ENCODE measurements around the gene C10orf90.
"Not testable (repeated sequence)": the region's sequence is repeated elsewhere in the genome, so short reads cannot be mapped to it uniquely, and the experiment has no call there.

C10orf90 gene

DNA sequence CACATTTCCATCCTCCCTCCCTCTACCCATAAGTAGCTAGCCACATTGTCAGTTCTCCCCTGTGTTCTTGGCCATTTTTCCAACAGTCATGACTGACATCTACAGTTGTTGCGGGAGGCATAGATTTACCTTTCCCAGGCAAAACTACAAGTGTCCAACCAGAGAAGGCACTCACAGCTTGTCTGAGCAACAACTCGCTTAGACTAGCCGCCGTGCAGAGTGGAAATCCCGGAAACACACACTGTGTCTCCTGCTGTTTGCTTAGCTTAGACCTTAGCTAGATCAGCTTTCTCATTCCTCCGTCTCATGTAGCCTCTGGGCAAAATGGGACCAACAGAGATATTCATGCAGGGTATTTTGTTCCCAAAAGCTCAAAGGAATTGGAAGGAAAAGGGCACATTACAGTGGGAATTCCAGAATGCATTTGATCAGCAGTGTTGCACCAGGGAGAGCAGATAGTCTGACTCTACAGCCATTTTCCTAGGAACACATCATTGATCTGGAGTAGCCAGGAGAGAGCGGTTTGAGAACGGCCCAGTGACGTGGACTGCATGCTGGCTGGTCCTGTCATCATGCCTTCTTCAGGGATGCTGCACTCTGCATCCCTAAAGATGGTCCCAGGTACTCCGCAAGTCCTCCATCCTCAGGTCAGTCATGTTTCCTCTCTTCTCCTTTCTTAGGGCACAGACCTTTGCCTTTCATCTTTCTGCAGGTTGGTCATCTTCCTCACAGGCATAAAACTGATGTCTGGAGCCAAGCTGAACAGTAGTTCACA, 89.4 kb downstream of the C10orf90 start:
- DNase-seq = no peak

DNA sequence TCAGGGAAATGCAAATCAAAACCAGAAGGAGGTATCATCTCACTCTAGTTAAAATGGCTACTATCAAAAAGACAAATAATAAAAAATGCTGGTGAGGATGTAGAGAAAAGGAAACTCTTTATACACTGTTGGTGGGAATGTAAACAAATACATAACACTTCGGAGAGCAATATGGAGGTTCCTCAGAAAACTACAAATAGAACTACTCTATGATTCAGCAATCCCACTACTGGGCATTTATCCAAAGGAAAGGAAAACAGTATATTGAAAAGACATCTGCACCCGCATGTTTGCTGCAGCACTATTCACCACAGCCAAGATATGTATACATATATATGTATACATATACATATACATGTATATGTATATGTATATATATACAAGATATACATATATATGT, 94.2 kb downstream of the C10orf90 start:
- DNase-seq = no peak

GRCh38 chr10:126570621-126571602, 99.6 kb downstream of the C10orf90 start:
- no peak for DNase-seq

- DNase-seq = no peak
These were observed 100.3 kb downstream of the C10orf90 start for GRCh38 chr10:126570245-126570570.

GRCh38 chr10:126569513-126570244, 100.8 kb downstream of the C10orf90 start:
- DNase-seq = no peak

DNA sequence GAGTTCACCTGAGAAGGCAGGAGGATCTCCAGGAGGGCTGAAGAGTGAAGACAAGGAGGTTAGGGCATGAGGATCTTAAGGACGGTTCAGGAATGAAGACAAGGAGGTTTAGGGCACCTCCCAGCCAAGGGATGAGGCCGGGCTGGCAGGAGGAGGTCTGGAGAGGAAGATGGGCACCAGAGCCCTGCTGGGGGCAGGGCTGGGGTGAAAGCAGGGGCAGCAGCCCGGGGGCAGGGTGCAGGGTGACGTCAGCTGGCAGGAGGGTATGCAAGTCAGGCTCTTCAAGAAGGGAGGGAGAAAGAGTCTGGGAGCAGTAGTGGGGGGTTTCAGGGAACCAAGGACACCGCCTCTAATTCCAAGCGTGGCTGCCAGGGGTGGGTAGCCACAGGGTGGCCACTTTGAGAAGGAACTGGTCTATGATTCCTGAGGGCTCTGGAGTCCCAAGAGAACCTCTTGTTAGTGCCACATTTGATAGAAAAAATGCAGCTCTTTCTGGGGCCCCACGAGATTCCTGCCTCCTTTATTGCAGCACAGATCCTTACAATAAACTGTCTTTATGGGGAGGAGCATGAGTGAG, 101.6 kb downstream of the C10orf90 start:
- DNase-seq = no peak

DNA sequence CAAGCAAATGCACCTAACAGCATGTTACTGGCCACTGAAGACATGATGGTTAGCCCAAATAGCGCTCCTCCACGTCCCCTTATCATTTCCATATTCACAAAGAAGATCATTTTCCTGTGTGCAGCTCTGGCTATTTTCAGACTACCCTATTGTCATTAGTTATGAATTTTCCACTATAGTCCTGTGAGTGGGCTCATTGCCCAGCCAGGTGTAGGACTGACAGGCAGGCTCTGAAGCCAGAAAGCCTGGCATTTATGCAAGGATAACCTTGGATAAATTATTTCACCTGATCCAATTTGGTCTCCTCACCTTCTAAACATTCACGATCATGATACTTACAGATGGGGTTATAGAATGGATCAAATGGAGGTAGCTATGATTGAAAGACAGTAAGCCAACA, 104.6 kb downstream of the C10orf90 start:
- DNase-seq = no peak

- no peak for DNase-seq
These were observed 105.1 kb downstream of the C10orf90 start for GRCh38 chr10:126565441-126565840.

DNA sequence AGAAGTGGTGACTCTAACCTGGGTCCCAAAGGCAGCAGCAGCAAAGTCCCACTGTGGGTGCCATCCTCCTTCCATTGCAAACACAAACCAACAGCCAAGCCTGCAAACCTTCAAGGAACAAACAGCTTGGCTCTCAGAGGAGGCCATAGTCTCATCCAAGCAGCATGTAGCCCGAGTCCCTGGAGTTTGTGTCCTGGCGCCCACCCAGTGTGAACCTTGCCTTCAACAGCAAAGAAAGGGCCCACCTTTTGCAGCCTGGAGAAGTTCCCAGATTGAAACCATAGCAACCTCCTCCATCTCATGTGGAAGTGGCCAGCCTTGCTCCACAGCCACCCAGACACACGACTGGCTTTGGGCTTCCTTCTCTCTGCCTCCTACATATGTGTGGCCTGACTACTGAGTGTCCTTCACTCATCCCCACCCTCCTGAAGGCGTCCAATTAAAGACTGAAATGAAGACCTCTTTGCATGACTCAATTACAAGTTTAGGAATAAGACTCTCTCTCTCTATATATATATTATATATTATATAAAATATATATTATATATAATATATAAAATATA, 106.1 kb downstream of the C10orf90 start:
- no peak for DNase-seq

DNA sequence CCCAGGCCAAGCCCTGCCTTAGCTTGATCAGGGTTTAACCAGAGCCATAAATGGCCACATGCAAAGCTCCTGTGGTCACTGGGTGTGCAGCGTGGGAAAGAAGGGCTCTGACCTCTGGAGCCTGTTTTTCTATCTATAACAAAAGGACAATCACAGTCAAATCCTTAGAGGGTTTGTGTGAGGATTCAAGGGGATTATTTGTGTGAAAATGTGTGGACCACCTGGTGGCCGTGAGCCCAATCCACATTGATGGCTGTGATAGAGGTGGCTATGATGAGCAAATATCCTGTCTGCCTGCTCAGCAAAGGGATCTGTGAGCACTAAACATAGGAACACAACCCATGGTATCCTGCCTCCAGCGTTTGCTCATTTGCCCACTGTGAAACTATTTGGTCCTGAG, 107.1 kb downstream of the C10orf90 start:
- no peak for DNase-seq

GRCh38 chr10:126561921-126562680, 108.4 kb downstream of the C10orf90 start:
- DNase-seq = no peak

DNA sequence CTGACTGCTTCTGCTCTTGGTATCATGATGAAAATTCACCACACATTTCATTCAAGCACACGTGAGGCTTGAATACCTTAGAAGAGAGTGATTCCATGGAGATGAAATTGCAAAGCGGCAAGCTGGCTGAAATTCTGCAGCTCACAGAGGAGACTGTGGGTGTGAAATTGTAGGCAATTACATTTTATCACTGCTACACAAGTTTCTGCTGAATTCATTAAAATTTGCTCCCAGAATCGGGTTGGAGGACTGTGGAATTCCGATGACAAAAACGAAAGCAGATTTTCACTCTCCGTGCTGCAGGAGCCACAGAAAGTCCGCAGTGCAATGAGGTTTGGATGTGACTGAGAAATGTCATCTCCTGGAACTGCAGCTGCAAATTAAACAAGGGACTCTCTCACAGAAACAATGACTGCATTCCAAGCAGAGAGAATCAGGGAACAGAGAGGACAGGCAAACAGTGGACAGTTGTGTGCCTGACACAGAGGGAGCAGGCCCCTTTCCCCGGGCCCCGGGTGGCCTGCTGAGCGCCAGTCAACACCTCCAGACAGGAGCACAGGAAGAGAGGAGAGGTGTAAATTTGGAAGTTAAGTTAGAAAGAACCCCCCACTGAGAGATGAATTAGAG, 109.1 kb downstream of the C10orf90 start:
- DNase-seq = no peak

- DNase-seq = no peak
These were observed 111.6 kb downstream of the C10orf90 start for GRCh38 chr10:126558881-126559280.

GRCh38 chr10:126551202-126551601, 119.3 kb downstream of the C10orf90 start:
- no peak for DNase-seq

DNA sequence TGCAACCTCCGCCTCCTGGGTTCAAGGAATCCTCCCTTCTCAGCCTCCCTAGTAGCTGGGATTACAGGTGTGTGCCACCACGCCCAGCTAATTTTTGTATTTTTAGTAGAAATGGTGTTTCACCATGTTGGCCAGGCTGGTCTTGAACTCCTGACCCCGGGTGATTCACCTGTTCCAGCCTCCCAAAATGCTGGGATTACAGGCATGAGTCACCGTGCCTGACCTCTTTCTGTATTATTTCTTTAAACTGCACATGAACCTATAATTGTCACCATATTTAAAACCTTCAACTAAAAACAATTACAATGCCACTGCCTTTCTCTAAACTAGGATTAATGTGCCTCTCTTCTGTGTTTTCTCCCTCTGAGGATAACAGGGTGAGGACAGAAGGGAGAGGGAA, 119.9 kb downstream of the C10orf90 start:
- not testable (repeated sequence) for DNase-seq

DNA sequence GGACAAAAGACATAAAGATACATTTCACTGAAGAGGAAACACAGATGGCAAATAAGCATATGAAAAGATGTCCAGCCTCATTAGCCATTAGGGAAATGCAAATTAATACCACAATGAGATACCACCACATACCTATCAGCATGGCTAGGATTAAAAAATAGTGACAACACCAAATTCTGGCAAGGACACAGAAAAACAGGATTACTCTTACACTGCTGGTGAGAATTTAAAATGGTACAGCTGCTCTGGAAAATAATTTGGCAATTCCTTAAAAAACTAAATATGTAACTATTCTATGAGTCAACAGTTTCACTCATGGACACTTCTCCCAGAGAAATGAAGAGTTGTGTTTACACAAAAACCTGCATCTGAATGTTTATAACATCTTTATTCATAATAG, 121.1 kb downstream of the C10orf90 start:
- no peak for DNase-seq

DNA sequence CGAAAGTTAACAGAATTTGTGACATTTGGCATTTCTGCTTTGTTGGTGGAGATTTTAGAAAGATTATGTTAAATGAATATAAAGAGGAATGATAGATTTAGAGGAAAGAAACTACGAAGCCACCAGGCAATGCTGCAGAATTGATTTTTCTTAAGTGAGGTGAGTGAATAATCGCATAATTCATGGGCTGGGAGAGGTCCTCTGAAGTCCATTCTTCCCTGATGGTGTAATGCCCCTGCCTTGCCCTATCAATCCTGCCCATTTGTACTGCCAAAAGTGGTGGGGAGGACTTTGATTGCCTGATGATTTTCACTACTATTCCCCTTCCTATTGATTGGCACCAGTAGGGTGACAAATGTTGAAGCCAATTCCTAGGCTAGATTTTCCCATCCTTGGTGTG, 125.9 kb downstream of the C10orf90 start:
- no peak for DNase-seq

DNA sequence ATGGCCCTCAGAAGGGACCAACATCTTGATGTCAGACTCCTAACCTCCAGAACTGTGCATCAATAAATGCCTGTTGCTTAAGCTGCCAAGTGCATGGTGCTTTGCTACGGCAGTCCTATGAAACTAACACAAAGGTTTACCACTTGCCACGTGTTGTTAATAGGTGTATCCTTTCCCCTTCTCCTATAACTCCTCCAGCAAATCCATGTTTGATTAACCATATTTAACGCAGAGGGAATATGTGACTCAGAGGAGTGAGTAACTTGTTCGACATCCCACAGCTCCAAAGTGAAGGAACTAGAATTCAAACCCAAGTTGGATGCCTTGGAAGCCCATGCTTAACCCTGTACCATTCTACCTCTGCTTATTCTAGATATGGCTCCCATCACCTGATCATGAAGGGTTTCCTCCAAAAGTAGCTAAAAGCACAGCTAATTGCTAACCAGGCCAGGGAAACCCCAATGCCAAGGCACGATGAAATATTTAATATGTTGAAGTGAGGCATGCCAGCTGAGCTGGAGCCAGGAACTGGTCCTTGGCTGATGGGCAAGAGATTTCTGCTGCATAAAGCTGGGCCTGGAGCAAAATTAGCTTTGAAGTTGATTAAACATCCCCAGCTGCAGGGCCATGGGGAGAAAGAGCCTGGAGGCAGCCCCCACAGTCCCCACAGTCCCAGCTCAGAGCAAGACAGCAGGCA, 131.9 kb downstream of the C10orf90 start:
- no peak for DNase-seq

GRCh38 chr10:126536656-126537055, 133.8 kb downstream of the C10orf90 start:
- no peak for DNase-seq

- no peak for DNase-seq
These were observed 134.3 kb downstream of the C10orf90 start for GRCh38 chr10:126536148-126536547.

GRCh38 chr10:126533644-126534043, 136.8 kb downstream of the C10orf90 start:
- no peak for DNase-seq
